GM12878 (cell line): ENCODE measurements around the gene SMG6. TPM values are rescaled to one million over a fixed set of nuclear protein-coding genes. Genes with fewer than 3 reads are reported as not detected.

Source experiments
- ATAC-seq: fragments of 200-7000 bp; cut with Tn5 transposase; 3 replicates; pipeline ENCODE4 v1.9.1; 2020; ENCODE audit warnings: mild to moderate bottlenecking, moderate library complexity
- BruUV-seq: library from RNA; stranded (reverse); fragments of 400-500 nt; replicated peaks from 2 replicates; lab custom pipeline; 2021; lab: Mats Ljungman, UMichigan
- CTCF ChIA-PET: fragments of 300-600 bp; sonication (Branson Sonifier 250); formaldehyde crosslinking; extraction: SDS; loops from one replicate; lab custom pipeline; 2021; ENCODE audit warnings: inconsistent platforms; lab: Yijun Ruan, JAX
- POLR2A ChIA-PET: fragments of 350-600 bp; formaldehyde crosslinking; extraction: SDS; loops from one replicate; lab custom pipeline; 2021; ENCODE audit warnings: inconsistent platforms; lab: Charles Lee
- RAD21 ChIA-PET: fragments of 300-600 bp; sonication (Branson Sonifier 250); formaldehyde crosslinking; loops from one replicate; lab custom pipeline; 2023; ENCODE audit warnings: antibody characterized with exemption; ENCODE audit not compliant: unreplicated experiment; lab: Charles Lee
- SMC1A ChIA-PET: fragments of 300-600 bp; sonication (Branson Sonifier 250); formaldehyde crosslinking; loops from one replicate; lab custom pipeline; 2023; ENCODE audit not compliant: unreplicated experiment, uncharacterized antibody; lab: Charles Lee
- DNase-seq: peaks from one replicate; pipeline ENCODE4 v3.0.0-alpha.2; 2011; ENCODE audit warnings: low read depth, low spot score
- FAIRE-seq: peaks from 3 replicates; lab custom pipeline; 2011; peaks lifted over from hg19 to GRCh38; lab: Jason Lieb, UNC
- H2AFZ ChIP-seq: 2 replicates; pipeline ENCODE4 v1.6.0; 2011; ENCODE audit warnings: low read depth, low read length, control low read depth; ENCODE audit not compliant: control insufficient read depth
- H3K27ac ChIP-seq: 2 replicates; pipeline ENCODE4 v1.5.1; 2011; ENCODE audit warnings: control low read depth; ENCODE audit not compliant: control insufficient read depth, insufficient read depth
- H3K27me3 ChIP-seq, 2 experiments: replicated peaks in 1 of 2; 2 replicates each; pipeline versions ENCODE4 v1.6.0 to v1.6.1; 2011; ENCODE audit warnings: low read length in 1 of 2; ENCODE audit not compliant: control insufficient read depth in 2 of 2, insufficient read depth in 2 of 2
- H3K36me3 ChIP-seq, 2 experiments: 2 replicates each; pipeline ENCODE4 v1.5.1; 2011; ENCODE audit warnings: low read length in 1 of 2; ENCODE audit not compliant: control insufficient read depth in 2 of 2, insufficient read depth in 2 of 2
- H3K4me1 ChIP-seq: 2 replicates; pipeline ENCODE4 v1.6.1; 2011; ENCODE audit warnings: mild to moderate bottlenecking, low read length, moderate library complexity, mixed read lengths; ENCODE audit not compliant: control insufficient read depth, insufficient read depth
- H3K4me2 ChIP-seq: 2 replicates; pipeline ENCODE4 v1.6.0; 2011; ENCODE audit warnings: control low read depth; ENCODE audit not compliant: control insufficient read depth, insufficient read depth
- H3K4me3 ChIP-seq: fragments of 200-600 bp; sonication (generic); 2 replicates; pipeline ENCODE4 v1.5.1; 2016
- H3K79me2 ChIP-seq: 2 replicates; pipeline ENCODE4 v1.6.0; 2011; ENCODE audit warnings: low read length; ENCODE audit not compliant: control insufficient read depth, insufficient read depth
- H3K9ac ChIP-seq: 2 replicates; pipeline ENCODE4 v1.8.0; 2011; ENCODE audit warnings: low read length, control low read depth, mixed read lengths; ENCODE audit not compliant: control insufficient read depth, insufficient read depth
- H3K9me3 ChIP-seq: replicated peaks from 3 replicates; pipeline ENCODE4 v1.5.1; 2011; ENCODE audit warnings: mild to moderate bottlenecking, low read length; ENCODE audit not compliant: control insufficient read depth, insufficient read depth
- H4K20me1 ChIP-seq: 2 replicates; pipeline ENCODE4 v1.6.0; 2011; ENCODE audit not compliant: control insufficient read depth, insufficient read depth
- CREM ChIP-seq: IDR thresholded peaks from 2 replicates; pipeline ENCODE4 v1.6.1; 2014; ENCODE audit warnings: antibody characterized with exemption, low read depth
- ETV6 ChIP-seq, 2 experiments: fragments of 450-650 bp in 1 of 2; IDR thresholded peaks in 1 of 2; conservative IDR thresholded peaks in 1 of 2; 2 replicates each; pipeline ENCODE4 v1.6.1; 2014; ENCODE audit warnings: antibody characterized with exemption in 1 of 2, borderline replicate concordance in 1 of 2, low read depth in 1 of 2, mild to moderate bottlenecking in 1 of 2, moderate library complexity in 1 of 2
- KDM1A ChIP-seq: fragments of 200-600 bp; sonication (generic); IDR thresholded peaks from 2 replicates; pipeline ENCODE4 v1.6.1; 2016; ENCODE audit warnings: borderline replicate concordance
- MEF2B ChIP-seq: fragments of 450-650 bp; IDR thresholded peaks from 2 replicates; pipeline ENCODE4 v1.6.1; 2018; ENCODE audit warnings: mild to moderate bottlenecking, moderate library complexity; ENCODE audit not compliant: partially characterized antibody, poor library complexity, severe bottlenecking
- NFYA ChIP-seq: IDR thresholded peaks from 2 replicates; pipeline ENCODE4 v1.6.1; 2011; ENCODE audit warnings: low read depth, mild to moderate bottlenecking, low read length, improper control_type of control experiment, borderline replicate concordance
- PML ChIP-seq: IDR thresholded peaks from 2 replicates; pipeline ENCODE4 v1.6.1; 2012; ENCODE audit warnings: low read length, inconsistent platforms
- TCF3 ChIP-seq: IDR thresholded peaks from 2 replicates; pipeline ENCODE4 v1.6.1; 2012; ENCODE audit warnings: low read depth, mild to moderate bottlenecking, low read length, borderline replicate concordance; ENCODE audit not compliant: insufficient read depth
- WGBS: methylation state at CpG from one replicate; pipeline ENCODE4 v1.1.6; 2016; ENCODE audit warnings: low lambda C conversion rate; ENCODE audit not compliant: insufficient replicate concordance, insufficient coverage; ENCODE audit errors: missing lambda C conversion rate; 5-methylcytosine and 5-hydroxymethylcytosine counted together
- in situ Hi-C: fragments of 300-500 bp; cut with MboI; formaldehyde crosslinking; loops from 9 replicates; pipeline ENCODE4 v1.14.3; 2018; ENCODE audit warnings: mixed read lengths
- intact Hi-C: fragments of 100-400 bp; cut with micrococcal nuclease; formaldehyde crosslinking; loops from one replicate; pipeline ENCODE4 v1.14.2; 2022; ENCODE audit not compliant: unreplicated experiment
- polyA plus RNA-seq, 11 experiments: library from polyadenylated mRNA; depleted of rRNA in 4 of 11; unstranded in 6 of 11; stranded (reverse) in 5 of 11; fragments of >200 nt; fragmentation: Nextera tagmentation in 4 of 11; fragmentation: Illumina TruSeq in 1 of 11; extraction: Ambion mirVana in 4 of 11; extraction: Trizol in 1 of 11; gene quantifications; 1 replicate in 1 of 11; 2 replicates in 10 of 11; pipeline versions ENCODE4 v1.2.1 to v1.2.3, GENCODE V29; 2011 to 2016; ENCODE audit warnings: inconsistent platforms in 2 of 11, missing spikeins in 2 of 11, low read depth in 1 of 11
- total RNA-seq, 4 experiments: library from RNA; depleted of rRNA in 3 of 4; stranded (reverse); fragments of >200 nt in 3 of 4; fragmentation: Illumina TruSeq in 1 of 4; extraction: Trizol in 1 of 4; gene quantifications; 2 replicates each; pipeline versions ENCODE4 v1.2.1 to v1.2.3, GENCODE V29; 2013 to 2021
- TF ChIP-seq, protein P1 (sequence below): IDR thresholded peaks from 2 replicates; pipeline ENCODE4 v1.6.1; 2012; ENCODE audit warnings: low read length, inconsistent platforms
- TF ChIP-seq, protein P2 (sequence below): fragments of 450-650 bp; IDR thresholded peaks from 2 replicates; pipeline ENCODE4 v1.6.1; 2017; ENCODE audit warnings: mild to moderate bottlenecking, low read depth, inconsistent platforms; ENCODE audit not compliant: poor library complexity, severe bottlenecking

SMG6 gene
- total and polyA plus RNA-seq, 10 of the 15 experiments (the other 5 are each of a cell fraction or from before 2014, with no cell fraction given), result 0.58 to 28.7 (median 15.7) TPM

DNA sequence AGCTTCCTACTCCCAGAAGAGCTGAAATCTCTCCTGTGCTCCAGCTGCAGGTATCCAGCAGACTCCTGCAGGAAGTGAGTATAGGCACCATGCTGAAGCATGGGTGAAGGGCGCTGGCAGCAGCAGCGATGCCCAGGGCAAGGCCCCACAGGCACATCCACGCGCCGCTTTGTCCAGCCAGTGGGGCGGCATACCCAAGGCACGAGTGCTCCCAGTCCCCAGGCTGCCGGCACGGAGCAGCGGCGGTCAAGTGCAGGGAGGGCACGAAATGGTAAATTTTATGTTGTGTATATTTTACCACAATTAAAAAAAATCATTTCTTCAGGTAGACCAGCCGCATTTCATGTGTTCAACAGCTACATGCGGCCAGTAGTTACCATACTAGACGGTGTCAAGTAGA lies 175.6 kb downstream of the SMG6 start:
- Histone ChIP-seq H3K4me2 (no peak overlapping the region), H3K4me3 (no peak overlapping the region), H2AFZ (no peak overlapping the region), H3K79me2 (no peaks in the 10 kb centered on the region), H3K9ac (no peak overlapping the region), H3K9me3 (no peaks in the 10 kb centered on the region), H3K27me3 (no peaks in the 10 kb centered on the region), H3K36me3 (peaks cover 0 to 4% of the 10 kb centered on the region in 2 experiments; a peak in 2 of 4 replicates), H4K20me1 (no peaks in the 10 kb centered on the region), H3K27ac (no peak overlapping the region), H3K4me1 (peaks cover 15% of the 10 kb centered on the region)
- POLR2A ChIA-PET, result no interaction called here
- over 99% methylated on average over 15 of the region's 15 CpGs for WGBS
- RAD21 ChIA-PET, result no interaction called here
- CTCF ChIA-PET, result interaction anchor here (0.6 to 8.4 kb wide), 2 partner anchors 9 to 137 kb away, joined by 5 to 65 read pairs; no protein-coding TSS in a partner anchor
- TF ChIP-seq, protein P1, sequence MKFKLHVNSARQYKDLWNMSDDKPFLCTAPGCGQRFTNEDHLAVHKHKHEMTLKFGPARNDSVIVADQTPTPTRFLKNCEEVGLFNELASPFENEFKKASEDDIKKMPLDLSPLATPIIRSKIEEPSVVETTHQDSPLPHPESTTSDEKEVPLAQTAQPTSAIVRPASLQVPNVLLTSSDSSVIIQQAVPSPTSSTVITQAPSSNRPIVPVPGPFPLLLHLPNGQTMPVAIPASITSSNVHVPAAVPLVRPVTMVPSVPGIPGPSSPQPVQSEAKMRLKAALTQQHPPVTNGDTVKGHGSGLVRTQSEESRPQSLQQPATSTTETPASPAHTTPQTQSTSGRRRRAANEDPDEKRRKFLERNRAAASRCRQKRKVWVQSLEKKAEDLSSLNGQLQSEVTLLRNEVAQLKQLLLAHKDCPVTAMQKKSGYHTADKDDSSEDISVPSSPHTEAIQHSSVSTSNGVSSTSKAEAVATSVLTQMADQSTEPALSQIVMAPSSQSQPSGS, result no peak
- TF ChIP-seq NFYA (no peak), CREM (no peak), ETV6 (conservative IDR thresholded peaks at IDR 0.05 in 1 of 2, IDR thresholded peaks at IDR 0.05 in 1 of 2; ENCODE audit: borderline replicate concordance in 1 of 2, low read depth in 1 of 2) (no peak), PML (no peak), MEF2B (no peak), TCF3 (no peak), KDM1A (no peak)
- TF ChIP-seq, protein P2, sequence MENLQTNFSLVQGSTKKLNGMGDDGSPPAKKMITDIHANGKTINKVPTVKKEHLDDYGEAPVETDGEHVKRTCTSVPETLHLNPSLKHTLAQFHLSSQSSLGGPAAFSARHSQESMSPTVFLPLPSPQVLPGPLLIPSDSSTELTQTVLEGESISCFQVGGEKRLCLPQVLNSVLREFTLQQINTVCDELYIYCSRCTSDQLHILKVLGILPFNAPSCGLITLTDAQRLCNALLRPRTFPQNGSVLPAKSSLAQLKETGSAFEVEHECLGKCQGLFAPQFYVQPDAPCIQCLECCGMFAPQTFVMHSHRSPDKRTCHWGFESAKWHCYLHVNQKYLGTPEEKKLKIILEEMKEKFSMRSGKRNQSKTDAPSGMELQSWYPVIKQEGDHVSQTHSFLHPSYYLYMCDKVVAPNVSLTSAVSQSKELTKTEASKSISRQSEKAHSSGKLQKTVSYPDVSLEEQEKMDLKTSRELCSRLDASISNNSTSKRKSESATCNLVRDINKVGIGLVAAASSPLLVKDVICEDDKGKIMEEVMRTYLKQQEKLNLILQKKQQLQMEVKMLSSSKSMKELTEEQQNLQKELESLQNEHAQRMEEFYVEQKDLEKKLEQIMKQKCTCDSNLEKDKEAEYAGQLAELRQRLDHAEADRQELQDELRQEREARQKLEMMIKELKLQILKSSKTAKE, result no peak
- FAIRE-seq, result no peak
- ATAC-seq, result no peak
- SMC1A ChIA-PET, result no interaction called here
- intact Hi-C loops, result no loop called here
- in situ Hi-C loops, result no loop called here
- no TSS peak for BruUV-seq
- no peak for DNase-seq
